ENCODE data around the gene ABCB9. TPM values are rescaled to one million over a fixed set of nuclear protein-coding genes. Genes with fewer than 3 reads are reported as not detected.
"Not testable (repeated sequence)": the region's sequence is repeated elsewhere in the genome, so short reads cannot be mapped to it uniquely, and the experiment has no call there.

ABCB9 gene
- total RNA-seq, 1 donor from 2014 or later = 14.3 TPM

GRCh38 chr12:122944605-122945592 lies 21.4 kb downstream of the ABCB9 start:
- DNase-seq (ENCODE audit: extremely low read depth, low read depth, low spot score) = no peak

GRCh38 chr12:122943196-122943595 lies 23.1 kb downstream of the ABCB9 start:
- peak; percentile 51 for DNase-seq (ENCODE audit: extremely low read depth, low read depth, low spot score)

- no peak for DNase-seq (ENCODE audit: extremely low read depth, low read depth, low spot score)
Measured at GRCh38 chr12:122942637-122943036, 23.6 kb downstream of the ABCB9 start.

GRCh38 chr12:122941351-122941750 lies 24.9 kb downstream of the ABCB9 start:
- DNase-seq (ENCODE audit: extremely low read depth, low read depth, low spot score) = not testable (repeated sequence)

GRCh38 chr12:122939125-122939524 lies 27.1 kb downstream of the ABCB9 start:
- no peak for DNase-seq (ENCODE audit: extremely low read depth, low read depth, low spot score)

- no peak for DNase-seq (ENCODE audit: extremely low read depth, low read depth, low spot score)
Measured at GRCh38 chr12:122937622-122938091, 28.6 kb downstream of the ABCB9 start.

- DNase-seq (ENCODE audit: extremely low read depth, low read depth, low spot score) = no peak
Measured at GRCh38 chr12:122935318-122935717, 30.9 kb downstream of the ABCB9 start.

- no peak for DNase-seq (ENCODE audit: extremely low read depth, low read depth, low spot score)
Measured at GRCh38 chr12:122934722-122935121, 31.5 kb downstream of the ABCB9 start.

GRCh38 chr12:122932207-122932606 lies 34.1 kb downstream of the ABCB9 start:
- DNase-seq (ENCODE audit: extremely low read depth, low read depth, low spot score) = no peak

GRCh38 chr12:122929812-122930211 lies 36.5 kb downstream of the ABCB9 start:
- DNase-seq (ENCODE audit: extremely low read depth, low read depth, low spot score) = no peak

GRCh38 chr12:122929148-122929538 lies 37.1 kb downstream of the ABCB9 start:
- DNase-seq (ENCODE audit: extremely low read depth, low read depth, low spot score) = no peak

- no peak for DNase-seq (ENCODE audit: extremely low read depth, low read depth, low spot score)
Measured at GRCh38 chr12:122928404-122929147, 37.7 kb downstream of the ABCB9 start.

- DNase-seq (ENCODE audit: extremely low read depth, low read depth, low spot score) = no peak
Measured at GRCh38 chr12:122927756-122928403, 38.4 kb downstream of the ABCB9 start.

- DNase-seq (ENCODE audit: extremely low read depth, low read depth, low spot score) = no peak
Measured at GRCh38 chr12:122921917-122922316, 44.3 kb downstream of the ABCB9 start.

GRCh38 chr12:122920687-122921086 lies 45.6 kb downstream of the ABCB9 start:
- no peak for DNase-seq (ENCODE audit: extremely low read depth, low read depth, low spot score)

GRCh38 chr12:122918827-122919226 lies 47.4 kb downstream of the ABCB9 start:
- no peak for DNase-seq (ENCODE audit: extremely low read depth, low read depth, low spot score)

- DNase-seq (ENCODE audit: extremely low read depth, low read depth, low spot score) = no peak
Measured at GRCh38 chr12:122917507-122918121, 48.6 kb downstream of the ABCB9 start.

GRCh38 chr12:122909442-122910288 lies 56.6 kb downstream of the ABCB9 start:
- no peak for DNase-seq (ENCODE audit: extremely low read depth, low read depth, low spot score)

- no peak for DNase-seq (ENCODE audit: extremely low read depth, low read depth, low spot score)
Measured at GRCh38 chr12:122908915-122909314, 57.3 kb downstream of the ABCB9 start.

GRCh38 chr12:122905258-122905657 lies 61.0 kb downstream of the ABCB9 start:
- not testable (repeated sequence) for DNase-seq (ENCODE audit: extremely low read depth, low read depth, low spot score)

All from glomerular endothelial cell (primary cell).